Kidney tubule cell (primary cell): ENCODE measurements around the gene ZNF184.
"Not testable (repeated sequence)": the region's sequence is repeated elsewhere in the genome, so short reads cannot be mapped to it uniquely, and the experiment has no call there.

Source experiments
- DNase-seq: peaks from one replicate; pipeline ENCODE4 v3.0.0-alpha.2; 2018; ENCODE audit warnings: low spot score

The ZNF184 gene

DNA sequence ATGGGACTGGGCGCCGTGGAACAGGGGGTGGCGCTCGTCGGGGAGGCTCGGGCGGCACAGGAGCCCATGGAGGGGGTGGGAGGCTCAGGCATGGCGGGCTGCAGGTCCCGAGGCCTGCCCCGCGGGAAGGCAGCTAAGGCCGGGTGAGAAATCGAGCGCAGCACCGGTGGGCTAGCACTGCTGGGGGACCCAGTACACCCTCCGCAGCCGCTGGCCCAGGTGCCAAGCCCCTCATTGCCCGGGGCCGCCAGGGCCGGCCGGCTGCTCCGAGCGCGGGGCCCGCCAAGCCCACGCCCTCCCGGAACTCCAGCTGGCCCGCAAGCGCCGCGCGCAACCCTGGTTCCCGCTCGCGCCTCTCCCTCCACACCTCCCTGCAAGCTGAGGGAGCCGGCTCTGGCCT lies 48.1 kb downstream of the ZNF184 start:
- DNase-seq, result not testable (repeated sequence)

DNA sequence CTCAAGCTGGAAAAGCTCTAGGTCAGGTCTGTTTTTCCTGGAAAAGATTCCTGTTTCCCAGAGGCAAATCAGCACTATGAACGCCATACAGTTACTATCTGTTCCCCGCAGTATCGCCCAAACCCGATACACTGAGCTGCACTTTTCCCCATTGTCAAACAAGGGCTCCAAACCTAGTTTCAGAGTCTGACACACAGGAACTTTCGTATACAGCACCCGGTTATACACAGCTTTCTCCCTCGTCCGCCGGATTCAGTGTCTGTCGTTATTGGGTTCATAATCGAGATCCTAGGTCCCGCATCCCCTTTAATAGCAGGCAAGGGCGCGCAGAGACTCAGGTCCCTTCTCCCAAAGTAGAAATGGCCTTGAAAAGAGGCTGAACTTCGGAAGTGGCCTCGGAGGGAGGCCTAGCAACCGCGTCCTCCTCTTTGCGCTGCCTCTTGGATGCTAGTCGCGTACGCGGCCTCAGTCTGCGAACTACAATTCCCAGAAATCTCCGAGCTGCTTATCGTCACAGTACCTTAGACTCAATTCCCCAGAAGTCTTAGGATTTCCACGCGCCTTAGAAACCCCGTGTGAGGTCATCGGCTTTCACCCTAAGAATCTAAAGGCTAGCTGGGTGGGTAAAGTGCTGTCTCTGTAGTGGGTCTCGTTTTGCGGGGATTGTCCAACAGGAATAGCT lies 50.1 kb downstream of the ZNF184 start:
- DNase-seq, result no peak

- DNase-seq, result no peak
Measured at GRCh38 chr6:27419363-27419762, 53.5 kb downstream of the ZNF184 start.

DNA sequence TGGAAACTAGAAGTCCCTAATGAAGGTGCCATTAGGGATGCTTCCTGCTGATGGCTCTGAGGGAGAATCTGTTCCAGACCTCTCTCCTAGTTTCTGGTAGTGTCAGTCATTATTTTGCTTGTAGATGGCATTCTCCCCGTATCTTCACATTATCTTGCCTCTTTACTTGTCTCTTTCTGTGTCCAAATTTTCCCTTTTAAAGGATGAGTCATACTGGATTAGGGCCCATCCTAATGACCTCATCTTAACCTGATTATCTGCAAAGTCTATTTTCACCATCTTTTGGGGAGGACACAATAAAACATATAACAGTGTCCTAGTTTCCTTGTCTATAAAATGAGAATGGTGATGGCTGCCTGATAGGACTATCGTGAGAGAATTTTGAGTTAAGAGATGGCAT lies 57.0 kb downstream of the ZNF184 start:
- DNase-seq, result no peak

- no peak for DNase-seq
Measured at GRCh38 chr6:27414996-27415395, 57.9 kb downstream of the ZNF184 start.

- DNase-seq, result no peak
Measured at GRCh38 chr6:27414300-27414699, 58.6 kb downstream of the ZNF184 start.

DNA sequence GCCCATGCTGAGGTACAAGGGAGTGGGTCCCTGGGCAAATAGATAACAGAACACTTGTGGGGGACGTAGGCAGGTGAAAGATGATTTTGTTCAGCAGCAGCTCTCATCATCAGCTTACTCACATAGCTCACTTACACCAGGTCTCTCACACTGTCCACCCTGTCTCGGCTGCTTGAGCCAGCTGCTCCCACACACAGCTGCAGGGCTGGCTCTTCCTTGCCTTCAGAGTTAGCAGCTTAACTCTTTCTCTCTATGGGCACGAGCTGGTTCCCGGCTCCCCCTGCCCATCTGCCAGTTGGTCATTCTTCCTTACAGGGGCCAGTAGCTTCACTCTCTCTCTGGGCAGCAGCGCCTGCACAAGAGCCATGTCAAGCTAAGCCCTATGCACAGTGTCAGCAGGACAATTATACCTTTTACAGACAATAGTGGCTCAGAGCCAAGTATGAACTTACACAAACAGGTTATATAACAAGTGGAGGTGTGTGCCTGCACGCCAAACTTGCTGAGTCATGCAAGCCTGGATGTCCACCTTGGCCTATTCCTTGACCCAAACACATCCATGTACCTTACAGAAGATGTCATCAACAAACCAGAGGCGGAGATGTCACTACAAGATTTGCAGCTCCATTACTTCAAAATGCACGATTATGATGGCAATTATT lies 65.6 kb downstream of the ZNF184 start:
- DNase-seq, result no peak

- DNase-seq, result no peak
Measured at GRCh38 chr6:27406085-27406484, 66.8 kb downstream of the ZNF184 start.

- no peak for DNase-seq
Measured at GRCh38 chr6:27400877-27401642, 71.8 kb downstream of the ZNF184 start.
